ENCODE data around the gene VARS1.

The VARS1 gene

DNA sequence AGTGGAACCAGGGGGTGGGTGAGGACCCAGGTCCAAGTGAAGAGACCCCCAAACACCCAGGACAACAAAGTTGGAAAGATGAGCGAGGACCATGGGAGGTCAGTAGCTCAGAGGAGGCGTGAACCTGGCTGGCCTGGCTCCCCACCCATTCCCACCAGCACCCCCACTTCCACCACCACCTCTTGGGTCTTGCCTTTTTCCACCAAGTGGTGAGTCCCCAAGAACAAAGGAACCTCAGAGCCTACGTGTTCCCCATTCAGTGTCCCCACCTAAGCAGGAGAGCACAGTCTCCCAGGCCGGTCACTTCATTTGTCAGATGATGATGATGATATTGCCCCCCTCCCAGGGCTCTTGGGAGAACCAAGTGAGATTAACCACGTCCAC is 17.9 kb downstream of the VARS1 start:
- no peak overlapping the region for H3K27ac ChIP-seq (ENCODE audit: low read depth, low read length)
- H2BK12ac ChIP-seq (ENCODE audit: low read length), result no peak overlapping the region
- no peak overlapping the region for H3K4me3 ChIP-seq (ENCODE audit: low read depth, low read length)
- H3K79me1 ChIP-seq (ENCODE audit: low read length), result no peaks in the 10 kb centered on the region
- H3K14ac ChIP-seq (ENCODE audit: low read length), result no peak overlapping the region
- WGBS (ENCODE audit: extremely low coverage, insufficient coverage, insufficient read length), result no CpG with 5 or more reads among the region's 5 CpGs
- no peak overlapping the region for H2AFZ ChIP-seq (ENCODE audit: insufficient read depth, low read length, poor library complexity)
- no peak overlapping the region for H2BK5ac ChIP-seq (ENCODE audit: low read depth, low read length, poor library complexity)
- H3K9me3 ChIP-seq (ENCODE audit: insufficient read depth, low read depth, low read length), result no peaks in the 10 kb centered on the region
- DNase-seq, result no peak
- no peak overlapping the region for H4K12ac ChIP-seq (ENCODE audit: low read depth, low read length)
- H4K8ac ChIP-seq (ENCODE audit: low read depth, low read length), result no peak overlapping the region
- H3K23ac ChIP-seq (ENCODE audit: low read length), result no peak overlapping the region
- no peaks in the 10 kb centered on the region for H3K27me3 ChIP-seq (ENCODE audit: insufficient read depth, low read length)
- H3K79me2 ChIP-seq (ENCODE audit: control insufficient read depth, insufficient read depth, low read length, poor library complexity), result no peaks in the 10 kb centered on the region
- H3K4me1 ChIP-seq (ENCODE audit: control insufficient read depth in 1 of 2, insufficient read depth in 2 of 2, low read length in 2 of 2), result peaks cover 0 to 10% of the 10 kb centered on the region in 2 experiments
- H3K4ac ChIP-seq (ENCODE audit: low read depth, low read length), result no peak overlapping the region
- H2AK5ac ChIP-seq (ENCODE audit: low read length), result no peak overlapping the region
- no peak overlapping the region for H3K18ac ChIP-seq (ENCODE audit: low read length)
- H2BK120ac ChIP-seq (ENCODE audit: insufficient read depth, low read length, poor library complexity), result no peak overlapping the region
- no peak overlapping the region for H4K91ac ChIP-seq (ENCODE audit: low read depth, low read length)
- H3K4me2 ChIP-seq (ENCODE audit: low read length), result no peak overlapping the region
- H3K9ac ChIP-seq (ENCODE audit: low read length), result no peak overlapping the region
- peaks cover 47 to 51% of the 10 kb centered on the region in 2 experiments for H3K36me3 ChIP-seq (ENCODE audit: control insufficient read depth in 1 of 2, insufficient read depth in 2 of 2, low read length in 2 of 2)

GRCh38 chr6:31776989-31777666 is 18.4 kb downstream of the VARS1 start, which contains the start of gene VWA7:
VWA7 (minus strand) TSS chr6:31777328; CDS start chr6:31776779, 549 bp downstream.
- Histone ChIP-seq H2BK5ac (ENCODE audit: low read depth, low read length, poor library complexity) (no peak within 1 kb of the TSS), H4K91ac (ENCODE audit: low read depth, low read length) (peak within 1 kb of the TSS; percentile 21), H2BK12ac (ENCODE audit: low read length) (no peak within 1 kb of the TSS), H4K8ac (ENCODE audit: low read depth, low read length) (no peak within 1 kb of the TSS), H3K27ac (ENCODE audit: low read depth, low read length) (no peak within 1 kb of the TSS), H3K4ac (ENCODE audit: low read depth, low read length) (no peak within 1 kb of the TSS), H3K4me1 (ENCODE audit: control insufficient read depth in 1 of 2, insufficient read depth in 2 of 2, low read length in 2 of 2) (peaks cover 0 to 10% of the 10 kb centered on the region in 2 experiments), H3K79me2 (ENCODE audit: control insufficient read depth, insufficient read depth, low read length, poor library complexity) (no peaks in the 10 kb centered on the region), H2AK5ac (ENCODE audit: low read length) (peak within 1 kb of the TSS; percentile 45), H3K9me3 (ENCODE audit: insufficient read depth, low read depth, low read length) (no peaks in the 10 kb centered on the region), H3K14ac (ENCODE audit: low read length) (no peak within 1 kb of the TSS), H3K27me3 (ENCODE audit: insufficient read depth, low read length) (no peaks in the 10 kb centered on the region), H2BK120ac (ENCODE audit: insufficient read depth, low read length, poor library complexity) (no peak within 1 kb of the TSS), H3K23ac (ENCODE audit: low read length) (no peak within 1 kb of the TSS), H3K18ac (ENCODE audit: low read length) (no peak within 1 kb of the TSS), H3K79me1 (ENCODE audit: low read length) (no peaks in the 10 kb centered on the region), H3K9ac (ENCODE audit: low read length) (no peak within 1 kb of the TSS), H2AFZ (ENCODE audit: insufficient read depth, low read length, poor library complexity) (peak within 1 kb of the TSS; percentile 12), H3K4me2 (ENCODE audit: low read length) (peak within 1 kb of the TSS; percentile 4), H3K36me3 (ENCODE audit: control insufficient read depth in 1 of 2, insufficient read depth in 2 of 2, low read length in 2 of 2) (peaks cover 42 to 46% of the 10 kb centered on the region in 2 experiments), H4K12ac (ENCODE audit: low read depth, low read length) (no peak within 1 kb of the TSS), H3K4me3 (ENCODE audit: low read depth, low read length) (no peak within 1 kb of the TSS)
- WGBS (ENCODE audit: extremely low coverage, insufficient coverage, insufficient read length), result no CpG with 5 or more reads among the region's 15 CpGs
- peak; percentile 33 to 48 for DNase-seq

DNA sequence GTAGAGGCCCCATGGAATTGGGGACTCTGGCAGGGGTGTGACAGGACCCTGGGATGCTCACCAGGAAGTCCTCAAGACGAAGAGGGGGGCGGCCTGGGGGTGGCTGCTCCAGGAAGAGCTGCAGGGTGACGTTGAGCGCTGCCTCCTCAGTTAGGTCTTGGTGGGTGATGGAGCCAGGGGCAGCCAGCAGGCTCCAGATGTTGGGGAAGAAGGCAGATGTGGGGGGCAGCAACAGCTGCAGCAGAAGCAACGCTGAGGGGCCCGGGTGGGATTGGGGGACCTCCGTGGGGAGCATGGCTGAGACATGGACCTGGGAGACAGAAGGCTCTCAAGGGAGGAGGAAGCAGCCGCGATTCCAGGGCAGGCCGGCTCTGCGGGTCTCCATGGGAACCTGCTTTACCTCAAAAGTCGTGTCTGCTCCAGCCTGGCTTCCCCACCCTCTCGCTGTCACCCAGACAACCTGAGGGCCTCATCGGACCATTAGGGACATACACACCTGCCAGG is 19.0 kb downstream of the VARS1 start:
- no peaks in the 10 kb centered on the region for H3K27me3 ChIP-seq (ENCODE audit: insufficient read depth, low read length)
- no peaks in the 10 kb centered on the region for H3K79me2 ChIP-seq (ENCODE audit: control insufficient read depth, insufficient read depth, low read length, poor library complexity)
- peak overlapping the region; percentile 12 for H2AFZ ChIP-seq (ENCODE audit: insufficient read depth, low read length, poor library complexity)
- H3K23ac ChIP-seq (ENCODE audit: low read length), result no peak overlapping the region
- no peak overlapping the region for H2BK12ac ChIP-seq (ENCODE audit: low read length)
- H3K4ac ChIP-seq (ENCODE audit: low read depth, low read length), result no peak overlapping the region
- peak overlapping the region; percentile 4 for H3K4me2 ChIP-seq (ENCODE audit: low read length)
- peak overlapping the region; percentile 45 for H2AK5ac ChIP-seq (ENCODE audit: low read length)
- DNase-seq, result peak in 1 of 2 donors; percentile 16
- no peak overlapping the region for H3K18ac ChIP-seq (ENCODE audit: low read length)
- H4K91ac ChIP-seq (ENCODE audit: low read depth, low read length), result peak overlapping the region; percentile 21
- H2BK5ac ChIP-seq (ENCODE audit: low read depth, low read length, poor library complexity), result no peak overlapping the region
- H3K4me1 ChIP-seq (ENCODE audit: control insufficient read depth in 1 of 2, insufficient read depth in 2 of 2, low read length in 2 of 2), result peaks cover 0 to 10% of the 10 kb centered on the region in 2 experiments
- no peaks in the 10 kb centered on the region for H3K79me1 ChIP-seq (ENCODE audit: low read length)
- H3K14ac ChIP-seq (ENCODE audit: low read length), result no peak overlapping the region
- H4K8ac ChIP-seq (ENCODE audit: low read depth, low read length), result no peak overlapping the region
- H3K9ac ChIP-seq (ENCODE audit: low read length), result no peak overlapping the region
- peaks cover 36 to 40% of the 10 kb centered on the region in 2 experiments for H3K36me3 ChIP-seq (ENCODE audit: control insufficient read depth in 1 of 2, insufficient read depth in 2 of 2, low read length in 2 of 2)
- no peak overlapping the region for H4K12ac ChIP-seq (ENCODE audit: low read depth, low read length)
- no peak overlapping the region for H2BK120ac ChIP-seq (ENCODE audit: insufficient read depth, low read length, poor library complexity)
- no peak overlapping the region for H3K4me3 ChIP-seq (ENCODE audit: low read depth, low read length)
- WGBS (ENCODE audit: extremely low coverage, insufficient coverage, insufficient read length), result no CpG with 5 or more reads among the region's 14 CpGs
- H3K9me3 ChIP-seq (ENCODE audit: insufficient read depth, low read depth, low read length), result no peaks in the 10 kb centered on the region
- H3K27ac ChIP-seq (ENCODE audit: low read depth, low read length), result no peak overlapping the region

GRCh38 chr6:31775633-31776484 is 19.7 kb downstream of the VARS1 start:
- Histone ChIP-seq H2BK12ac (ENCODE audit: low read length) (no peak overlapping the region), H3K18ac (ENCODE audit: low read length) (no peak overlapping the region), H2BK120ac (ENCODE audit: insufficient read depth, low read length, poor library complexity) (no peak overlapping the region), H3K4ac (ENCODE audit: low read depth, low read length) (no peak overlapping the region), H4K12ac (ENCODE audit: low read depth, low read length) (no peak overlapping the region), H3K14ac (ENCODE audit: low read length) (no peak overlapping the region), H3K79me1 (ENCODE audit: low read length) (no peaks in the 10 kb centered on the region), H4K8ac (ENCODE audit: low read depth, low read length) (no peak overlapping the region), H3K4me2 (ENCODE audit: low read length) (no peak overlapping the region), H2AFZ (ENCODE audit: insufficient read depth, low read length, poor library complexity) (no peak overlapping the region), H3K23ac (ENCODE audit: low read length) (no peak overlapping the region), H3K9ac (ENCODE audit: low read length) (no peak overlapping the region), H3K27ac (ENCODE audit: low read depth, low read length) (no peak overlapping the region), H3K36me3 (ENCODE audit: control insufficient read depth in 1 of 2, insufficient read depth in 2 of 2, low read length in 2 of 2) (peaks cover 29 to 33% of the 10 kb centered on the region in 2 experiments), H4K91ac (ENCODE audit: low read depth, low read length) (peak overlapping the region; percentile 21), H2BK5ac (ENCODE audit: low read depth, low read length, poor library complexity) (no peak overlapping the region), H3K9me3 (ENCODE audit: insufficient read depth, low read depth, low read length) (no peaks in the 10 kb centered on the region), H3K4me1 (ENCODE audit: control insufficient read depth in 1 of 2, insufficient read depth in 2 of 2, low read length in 2 of 2) (peaks cover 0 to 10% of the 10 kb centered on the region in 2 experiments), H3K79me2 (ENCODE audit: control insufficient read depth, insufficient read depth, low read length, poor library complexity) (no peaks in the 10 kb centered on the region), H3K4me3 (ENCODE audit: low read depth, low read length) (no peak overlapping the region), H2AK5ac (ENCODE audit: low read length) (no peak overlapping the region), H3K27me3 (ENCODE audit: insufficient read depth, low read length) (no peaks in the 10 kb centered on the region)
- DNase-seq, result no peak
- WGBS (ENCODE audit: extremely low coverage, insufficient coverage, insufficient read length), result no CpG with 5 or more reads among the region's 32 CpGs

Measured in trophoblast cell (in vitro differentiated cells and primary cell).